Measurements from ENCODE around the gene TCOF1. TPM values are rescaled to one million over a fixed set of nuclear protein-coding genes. Genes with fewer than 3 reads are reported as not detected.

TCOF1 gene
- total and polyA plus RNA-seq, 8 donors, result 8.7 to 19.9 (median 13.7) TPM

DNA sequence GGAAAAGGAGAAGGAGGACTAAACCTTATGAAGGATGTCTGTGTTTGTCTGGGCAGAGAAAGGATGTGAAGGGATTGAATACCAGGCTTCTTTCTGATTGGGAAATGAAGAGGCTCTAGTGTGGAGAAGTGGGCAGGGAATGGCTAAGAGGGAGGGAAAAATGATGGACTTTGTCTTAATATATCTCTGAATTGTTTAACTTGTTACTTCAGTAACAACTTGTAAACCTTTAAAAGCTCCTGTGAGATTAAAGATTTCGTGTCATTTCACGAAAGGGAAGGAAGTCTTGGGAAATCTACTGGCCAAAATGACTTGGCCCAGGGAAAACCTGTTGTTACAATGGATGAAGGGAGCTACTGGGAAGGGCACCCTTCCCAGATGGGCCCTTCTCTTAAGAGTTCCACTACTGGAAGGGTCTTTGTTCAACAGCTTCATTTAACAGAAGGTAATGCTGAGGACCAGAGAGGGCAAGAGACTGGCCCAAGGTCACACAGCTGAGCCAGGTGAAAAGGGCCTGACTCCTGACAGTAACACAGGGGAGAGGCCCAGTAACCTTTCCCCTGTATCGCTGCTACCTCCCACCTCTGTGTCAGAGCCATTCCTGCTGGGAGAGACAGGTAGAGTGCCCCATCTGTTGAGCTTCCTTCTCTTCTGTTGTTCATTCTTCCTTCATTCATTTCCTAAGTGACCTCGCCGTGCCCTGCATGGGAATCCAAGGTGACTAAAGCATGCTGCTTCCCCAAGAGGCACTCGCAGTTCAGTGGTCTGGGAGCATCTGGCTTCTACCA, 5.1 kb upstream of the TCOF1 start:
- no peaks in the 10 kb centered on the region for H3K27me3 ChIP-seq
- ATAC-seq (no peak), DNase-seq (no peak), FAIRE-seq (no peak)
- peaks cover 0 to 3% (median 0%) of the 10 kb centered on the region in 3 donors for H3K4me1 ChIP-seq
- no peaks in the 10 kb centered on the region for H3K9me3 ChIP-seq
- no peak overlapping the region for H3K27ac ChIP-seq
- TF ChIP-seq, protein P1, sequence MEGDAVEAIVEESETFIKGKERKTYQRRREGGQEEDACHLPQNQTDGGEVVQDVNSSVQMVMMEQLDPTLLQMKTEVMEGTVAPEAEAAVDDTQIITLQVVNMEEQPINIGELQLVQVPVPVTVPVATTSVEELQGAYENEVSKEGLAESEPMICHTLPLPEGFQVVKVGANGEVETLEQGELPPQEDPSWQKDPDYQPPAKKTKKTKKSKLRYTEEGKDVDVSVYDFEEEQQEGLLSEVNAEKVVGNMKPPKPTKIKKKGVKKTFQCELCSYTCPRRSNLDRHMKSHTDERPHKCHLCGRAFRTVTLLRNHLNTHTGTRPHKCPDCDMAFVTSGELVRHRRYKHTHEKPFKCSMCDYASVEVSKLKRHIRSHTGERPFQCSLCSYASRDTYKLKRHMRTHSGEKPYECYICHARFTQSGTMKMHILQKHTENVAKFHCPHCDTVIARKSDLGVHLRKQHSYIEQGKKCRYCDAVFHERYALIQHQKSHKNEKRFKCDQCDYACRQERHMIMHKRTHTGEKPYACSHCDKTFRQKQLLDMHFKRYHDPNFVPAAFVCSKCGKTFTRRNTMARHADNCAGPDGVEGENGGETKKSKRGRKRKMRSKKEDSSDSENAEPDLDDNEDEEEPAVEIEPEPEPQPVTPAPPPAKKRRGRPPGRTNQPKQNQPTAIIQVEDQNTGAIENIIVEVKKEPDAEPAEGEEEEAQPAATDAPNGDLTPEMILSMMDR (IDR thresholded peaks at IDR 0.05), result no peak
- WGBS, 2 donors, result 82 to 83% methylated on average over 6 of the region's 6 CpGs
- H3K36me3 ChIP-seq, result no peaks in the 10 kb centered on the region
- H3K4me3 ChIP-seq, result no peak overlapping the region
- intact Hi-C loops (cut with DNase I), result no loop called here

DNA sequence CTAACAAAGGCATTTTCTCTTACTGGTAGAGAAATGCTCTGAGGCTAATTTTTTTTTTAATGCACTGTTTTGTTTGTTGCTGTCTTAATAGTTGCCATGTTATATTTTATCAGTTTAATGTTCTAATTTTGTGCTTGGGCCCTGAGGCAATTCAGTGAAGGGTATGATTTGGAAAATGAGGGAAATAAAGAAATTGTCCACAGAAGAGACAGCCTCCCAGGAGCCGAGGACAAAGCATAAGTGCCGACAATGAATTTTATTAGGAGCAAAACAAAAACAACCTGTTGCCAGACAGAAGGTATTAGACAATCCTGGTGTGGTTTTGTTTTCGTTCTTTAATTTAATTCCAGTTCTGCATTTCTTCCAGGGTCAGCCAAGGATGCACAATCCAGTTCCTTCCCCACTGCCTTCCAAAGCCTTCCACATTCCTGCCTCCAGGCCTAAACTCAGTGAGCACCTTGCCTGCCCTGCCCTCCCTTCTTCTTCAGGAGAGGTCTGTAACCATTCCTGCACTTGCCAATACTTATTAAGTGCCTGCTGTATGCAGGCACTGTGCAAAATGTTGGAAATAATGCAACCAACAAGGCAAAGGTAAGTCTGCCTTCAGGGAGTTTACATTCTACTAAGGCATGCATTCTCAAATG, 4.3 kb upstream of the TCOF1 start:
- Histone ChIP-seq H3K4me1 (peaks cover 0 to 3% (median 0%) of the 10 kb centered on the region in 3 donors), H3K36me3 (no peaks in the 10 kb centered on the region), H3K4me3 (no peak overlapping the region), H3K27ac (no peak overlapping the region), H3K27me3 (no peaks in the 10 kb centered on the region), H3K9me3 (no peaks in the 10 kb centered on the region)
- no peak for ATAC-seq
- TF ChIP-seq, protein P1 (IDR thresholded peaks at IDR 0.05), result no peak
- 72 to 85% methylated on average over 3 of the region's 3 CpGs for WGBS, 2 donors
- no peak for DNase-seq
- no peak for FAIRE-seq
- intact Hi-C loops (cut with DNase I), result no loop called here

DNA sequence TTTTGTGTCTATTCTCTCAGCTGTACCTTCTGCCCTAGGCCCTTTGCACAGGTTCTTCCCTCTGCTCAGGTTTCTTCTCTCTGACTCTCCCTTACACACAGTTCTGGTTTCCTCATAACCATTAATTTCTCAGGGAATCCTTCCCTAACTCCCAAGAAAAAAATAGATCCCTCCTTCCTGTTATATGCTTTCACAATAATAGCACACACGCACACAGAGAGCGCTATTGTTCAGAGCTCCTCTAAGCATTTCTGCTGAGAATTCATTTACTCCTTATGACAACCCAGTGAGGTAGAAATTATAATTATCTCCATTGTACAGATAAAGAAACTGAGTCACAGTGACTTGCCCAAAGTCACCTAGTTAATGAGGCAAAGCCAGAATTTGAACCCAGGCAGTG, 1.7 kb upstream of the TCOF1 start:
- no peak for FAIRE-seq
- WGBS, 2 donors, result 96 to 98% methylated on average over 2 of the region's 2 CpGs
- Histone ChIP-seq H3K9me3 (no peaks in the 10 kb centered on the region), H3K27ac (no peak overlapping the region), H3K4me3 (no peak overlapping the region), H3K36me3 (no peaks in the 10 kb centered on the region), H3K27me3 (no peaks in the 10 kb centered on the region), H3K4me1 (peaks cover 0 to 9% (median 0%) of the 10 kb centered on the region in 3 donors)
- DNase-seq, result no peak
- ATAC-seq, result no peak
- TF ChIP-seq, protein P1 (IDR thresholded peaks at IDR 0.05), result no peak
- intact Hi-C loops (cut with DNase I), result no loop called here

DNA sequence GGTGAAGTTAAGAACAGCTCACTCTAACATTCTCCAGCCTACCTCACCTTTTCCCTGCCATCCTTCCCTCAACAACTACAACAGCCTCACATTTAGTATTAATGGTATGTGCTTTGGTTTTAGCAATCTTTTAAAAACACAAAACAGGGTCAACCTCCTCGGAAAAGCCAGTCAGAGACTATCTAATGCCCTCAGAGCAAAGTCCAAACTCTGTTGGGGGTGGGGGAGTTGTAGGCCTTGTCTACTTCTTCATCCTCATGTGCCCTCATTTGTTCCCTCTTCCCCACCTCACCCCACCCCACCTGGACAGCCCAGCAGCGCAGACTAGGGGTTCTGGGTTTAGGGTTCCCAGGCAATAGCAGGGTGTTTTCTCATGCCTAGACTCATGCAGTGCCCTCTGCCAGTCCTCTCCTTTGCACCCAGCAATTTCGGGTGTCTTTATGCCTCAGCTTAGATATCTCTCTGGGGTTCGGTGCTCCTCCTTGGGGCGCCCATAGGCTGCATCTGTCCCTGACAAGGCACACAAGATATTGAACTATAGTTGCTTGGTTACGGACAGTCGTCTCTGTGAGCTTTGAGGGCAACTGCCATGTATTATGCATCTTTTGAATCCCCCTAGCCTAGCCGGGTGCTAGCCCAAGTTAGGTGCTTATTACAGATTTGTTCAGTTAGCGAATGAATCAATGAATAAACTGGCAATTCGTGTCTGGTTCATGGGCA, 762 bp upstream of the TCOF1 start:
- no peaks in the 10 kb centered on the region for H3K27me3 ChIP-seq
- peaks cover 0 to 9% (median 0%) of the 10 kb centered on the region in 3 donors for H3K4me1 ChIP-seq
- H3K4me3 ChIP-seq, result peak overlapping the region; percentile 80 to 97 (median 90)
- ATAC-seq (peak in 1 of 4 donors; percentile 1), FAIRE-seq (no peak), DNase-seq (no peak)
- peaks cover 0 to 3% (median 0%) of the 10 kb centered on the region in 3 donors for H3K36me3 ChIP-seq
- peak overlapping the region in 1 of 4 donors; percentile 36 for H3K27ac ChIP-seq
- H3K9me3 ChIP-seq, result no peaks in the 10 kb centered on the region
- intact Hi-C loops (cut with DNase I), result no loop called here
- TF ChIP-seq, protein P1 (IDR thresholded peaks at IDR 0.05), result no peak
- 43 to 50% methylated on average over 10 of the region's 10 CpGs for WGBS, 2 donors

All from pancreas (tissue), 10 donors.